KOPT-K1 (cell line): ENCODE data around the gene XPO1.

Source experiments
- H3K27ac ChIP-seq: fragments of 200-600 bp; sonication (generic); 2 replicates; pipeline ENCODE4 v1.5.1; 2016; ENCODE audit warnings: antibody characterized with exemption, mild to moderate bottlenecking, low read depth, low read length; ENCODE audit not compliant: poor library complexity, severe bottlenecking
- H3K36me3 ChIP-seq: fragments of 200-600 bp; sonication (generic); 2 replicates; pipeline ENCODE4 v1.5.1; 2017; ENCODE audit warnings: antibody characterized with exemption, mild to moderate bottlenecking, low read length, moderate library complexity; ENCODE audit not compliant: insufficient read depth
- H3K9me3 ChIP-seq: fragments of 200-600 bp; sonication (generic); 2 replicates; pipeline ENCODE4 v1.5.1; 2017; ENCODE audit warnings: antibody characterized with exemption, low read length, mild to moderate bottlenecking; ENCODE audit not compliant: insufficient read depth, poor library complexity, severe bottlenecking

The XPO1 gene

DNA sequence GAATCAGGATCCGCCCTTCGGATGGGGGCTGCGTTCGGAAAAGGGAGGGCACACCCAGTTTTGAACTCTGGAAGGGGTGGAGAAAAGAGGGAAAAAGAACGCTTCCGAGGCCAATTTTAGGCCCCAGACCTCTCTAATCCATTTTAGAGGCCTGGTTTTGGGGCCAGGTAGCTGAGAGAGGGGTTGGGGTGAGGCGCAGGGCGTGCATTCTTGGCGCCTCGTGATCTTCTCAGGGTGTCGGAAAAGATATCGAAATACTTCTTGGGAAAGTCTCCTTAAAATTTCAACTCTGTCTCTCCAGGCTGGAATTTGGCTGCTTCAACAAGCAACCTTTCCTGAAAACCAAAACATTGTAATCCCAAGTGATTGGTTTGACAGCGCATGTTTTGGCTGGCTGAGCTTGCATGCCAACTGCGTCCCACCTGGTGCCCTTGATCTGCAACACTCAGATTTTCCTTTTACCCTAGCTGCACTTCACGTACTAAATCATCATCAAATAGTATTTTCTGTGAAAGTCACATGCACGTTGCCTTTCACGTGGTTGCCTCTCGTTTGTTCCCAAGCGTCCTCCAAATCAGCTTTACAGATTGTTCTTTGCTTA, 864 bp upstream of the XPO1 start:
- Histone ChIP-seq H3K9me3 (no peaks in the 10 kb centered on the region), H3K27ac (peak overlapping the region; percentile 97), H3K36me3 (peaks cover 6% of the 10 kb centered on the region; the same call in 1 of the 2 replicates)

DNA sequence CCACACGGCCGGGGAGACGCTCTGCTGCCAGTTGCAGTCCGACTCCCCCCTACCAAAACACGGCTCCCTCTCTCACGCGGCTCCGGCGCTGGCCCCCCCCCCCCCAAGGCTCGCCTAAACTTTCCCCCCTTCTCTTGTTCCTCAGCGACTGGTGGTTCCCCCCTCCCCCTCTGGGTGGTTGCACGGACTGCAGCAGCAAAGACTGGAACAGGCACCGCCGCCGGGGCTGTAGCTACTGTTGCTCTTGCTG, 281 bp downstream of the XPO1 start:
- peaks cover 17% of the 10 kb centered on the region for H3K36me3 ChIP-seq
- peak overlapping the region; percentile 97 for H3K27ac ChIP-seq
- no peaks in the 10 kb centered on the region for H3K9me3 ChIP-seq

DNA sequence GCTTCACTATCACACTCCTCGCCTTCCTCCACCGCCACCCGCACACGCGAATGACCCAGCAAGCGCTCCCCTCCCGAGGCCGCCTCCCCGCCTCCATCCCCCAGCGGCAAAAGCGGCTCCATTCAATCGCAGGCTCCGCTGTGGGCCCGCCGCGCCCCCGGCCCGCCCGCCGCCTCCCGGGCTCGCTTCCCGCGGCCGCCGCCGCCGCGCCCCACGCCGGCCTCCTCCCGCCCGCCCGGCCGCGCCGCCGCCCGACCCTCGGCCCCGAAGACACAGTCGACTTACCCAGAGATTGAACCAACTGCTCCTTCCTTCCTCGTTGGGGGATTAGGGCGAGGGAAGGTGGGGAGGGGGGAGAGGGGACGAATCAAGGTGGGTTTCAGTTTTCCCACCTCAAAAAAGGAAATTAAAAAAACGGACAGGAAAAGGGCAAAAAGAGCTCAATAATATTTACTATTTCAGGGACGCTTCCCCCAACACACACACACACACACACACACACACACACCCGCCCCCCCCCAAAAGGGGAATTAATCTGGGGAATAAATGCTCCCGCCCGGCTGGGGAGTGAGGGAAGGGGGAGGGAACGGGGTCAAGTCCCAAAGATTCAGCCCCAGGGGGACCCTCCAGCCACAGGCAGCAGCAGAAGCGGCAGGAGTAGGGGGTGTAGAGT, 743 bp downstream of the XPO1 start:
- Histone ChIP-seq H3K27ac (peak overlapping the region; percentile 97), H3K36me3 (peaks cover 22% of the 10 kb centered on the region), H3K9me3 (no peaks in the 10 kb centered on the region)

DNA sequence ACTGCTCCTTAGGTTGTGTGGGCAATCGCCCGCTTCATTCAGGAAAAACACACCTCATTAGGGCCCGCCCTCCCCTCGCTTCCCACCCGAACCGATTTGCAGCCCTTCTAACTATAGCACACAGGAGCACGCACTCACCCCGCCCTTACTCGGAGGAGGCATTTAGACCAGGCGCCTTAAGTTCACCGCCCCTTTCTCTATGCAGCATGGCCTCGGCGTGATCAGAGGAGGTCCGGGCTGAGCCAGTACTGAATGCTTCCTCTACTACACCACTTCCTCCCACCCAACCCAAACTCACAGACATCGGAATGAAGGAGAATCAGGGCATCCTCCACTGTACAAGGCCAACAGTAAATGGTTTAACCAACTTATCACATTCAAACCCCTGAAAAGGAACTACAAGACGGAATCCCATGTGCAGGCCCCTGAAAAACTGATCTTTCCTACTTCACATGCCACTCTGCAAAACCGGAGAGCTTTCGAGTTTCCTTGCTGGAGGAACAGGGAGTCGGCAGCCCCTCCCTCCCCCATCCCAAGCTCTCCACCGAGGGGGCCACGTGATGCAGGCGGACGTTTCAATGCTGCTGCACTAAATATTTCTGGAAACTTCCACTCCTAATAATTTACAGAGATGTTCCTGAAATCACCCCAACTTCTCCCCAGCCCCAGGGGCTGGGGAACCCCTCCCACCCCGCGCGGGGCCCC, 1.4 kb downstream of the XPO1 start:
- Histone ChIP-seq H3K36me3 (peaks cover 26% of the 10 kb centered on the region), H3K9me3 (no peaks in the 10 kb centered on the region), H3K27ac (peak overlapping the region; percentile 97)

DNA sequence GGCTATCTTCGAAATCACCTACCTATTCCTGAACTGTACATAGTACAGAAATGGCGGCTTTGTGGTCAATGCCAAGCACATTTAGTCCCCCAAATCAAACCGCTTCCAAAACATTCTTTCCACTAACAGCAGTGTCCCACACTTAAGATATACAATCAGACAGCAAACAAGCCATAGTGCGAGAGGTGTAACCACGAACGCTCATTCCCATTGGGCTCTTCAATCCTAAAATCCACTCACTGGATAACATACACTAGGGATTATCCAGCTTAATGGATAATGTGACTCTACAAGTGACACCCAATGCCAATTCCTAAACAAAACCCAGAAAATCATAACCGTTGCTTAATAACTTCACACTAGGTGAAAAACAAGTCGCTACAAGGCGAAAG, 2.0 kb downstream of the XPO1 start:
- H3K36me3 ChIP-seq: peaks cover 31% of the 10 kb centered on the region
- peak overlapping the region; percentile 97 for H3K27ac ChIP-seq
- H3K9me3 ChIP-seq: no peaks in the 10 kb centered on the region

DNA sequence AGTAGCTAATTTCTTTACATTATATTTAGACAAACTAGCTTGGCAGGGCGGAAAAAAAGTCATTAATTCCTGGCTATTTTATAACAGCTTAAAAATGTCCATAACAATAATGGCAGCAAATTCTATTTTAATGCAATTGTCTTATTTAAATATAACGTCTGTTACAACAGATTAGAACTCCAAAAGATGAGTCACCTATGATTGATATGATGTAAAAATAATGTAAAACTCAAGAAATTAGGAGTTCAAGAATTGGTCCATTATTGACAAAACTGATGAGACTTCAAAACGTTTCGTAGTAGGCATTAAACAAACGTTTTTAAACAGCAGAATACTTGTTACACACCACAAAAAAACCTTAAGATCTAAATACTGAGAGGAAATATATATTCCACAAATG, 2.7 kb downstream of the XPO1 start:
- peaks cover 37% of the 10 kb centered on the region for H3K36me3 ChIP-seq
- H3K27ac ChIP-seq: peak overlapping the region; percentile 97
- H3K9me3 ChIP-seq: no peaks in the 10 kb centered on the region

DNA sequence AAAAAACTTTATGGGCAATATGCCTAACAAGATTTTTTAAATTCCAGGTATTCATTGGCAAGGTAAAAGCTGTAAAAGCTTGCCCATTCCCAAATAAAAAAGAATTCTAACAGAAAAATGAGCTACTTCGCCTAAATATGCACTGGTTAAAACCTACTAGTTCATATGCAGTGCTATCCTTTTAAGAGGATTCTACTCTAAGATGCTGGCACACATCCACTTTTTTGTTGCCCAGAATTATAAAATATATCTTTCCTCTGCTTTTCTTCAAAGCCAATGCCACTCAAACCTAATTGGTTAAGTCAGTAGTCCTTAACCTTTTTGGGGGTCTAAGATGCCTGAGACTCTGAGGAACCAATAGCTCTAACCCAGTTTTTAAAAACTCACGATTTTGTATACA, 3.2 kb downstream of the XPO1 start:
- Histone ChIP-seq H3K27ac (no peak overlapping the region), H3K36me3 (peaks cover 43% of the 10 kb centered on the region), H3K9me3 (no peaks in the 10 kb centered on the region)

DNA sequence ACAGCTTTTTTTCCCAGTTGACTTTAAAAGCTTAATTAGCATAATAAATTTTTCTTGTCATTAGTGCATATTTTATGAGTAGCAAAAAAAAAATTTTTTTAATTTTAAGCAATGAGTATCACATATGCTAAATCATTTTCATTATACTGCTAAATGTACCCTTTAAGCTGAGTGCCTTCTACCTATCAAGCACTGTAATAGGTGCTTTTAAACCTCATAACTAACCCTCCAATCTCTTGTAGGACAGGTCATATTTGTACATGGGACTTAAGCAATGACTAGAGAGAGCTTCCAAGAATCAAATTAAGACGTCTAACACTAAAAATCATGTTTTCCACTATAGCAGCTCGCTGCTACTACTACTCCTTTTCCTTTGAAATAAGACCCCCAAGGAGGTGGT, 7.4 kb downstream of the XPO1 start:
- H3K36me3 ChIP-seq: peaks cover 82% of the 10 kb centered on the region

DNA sequence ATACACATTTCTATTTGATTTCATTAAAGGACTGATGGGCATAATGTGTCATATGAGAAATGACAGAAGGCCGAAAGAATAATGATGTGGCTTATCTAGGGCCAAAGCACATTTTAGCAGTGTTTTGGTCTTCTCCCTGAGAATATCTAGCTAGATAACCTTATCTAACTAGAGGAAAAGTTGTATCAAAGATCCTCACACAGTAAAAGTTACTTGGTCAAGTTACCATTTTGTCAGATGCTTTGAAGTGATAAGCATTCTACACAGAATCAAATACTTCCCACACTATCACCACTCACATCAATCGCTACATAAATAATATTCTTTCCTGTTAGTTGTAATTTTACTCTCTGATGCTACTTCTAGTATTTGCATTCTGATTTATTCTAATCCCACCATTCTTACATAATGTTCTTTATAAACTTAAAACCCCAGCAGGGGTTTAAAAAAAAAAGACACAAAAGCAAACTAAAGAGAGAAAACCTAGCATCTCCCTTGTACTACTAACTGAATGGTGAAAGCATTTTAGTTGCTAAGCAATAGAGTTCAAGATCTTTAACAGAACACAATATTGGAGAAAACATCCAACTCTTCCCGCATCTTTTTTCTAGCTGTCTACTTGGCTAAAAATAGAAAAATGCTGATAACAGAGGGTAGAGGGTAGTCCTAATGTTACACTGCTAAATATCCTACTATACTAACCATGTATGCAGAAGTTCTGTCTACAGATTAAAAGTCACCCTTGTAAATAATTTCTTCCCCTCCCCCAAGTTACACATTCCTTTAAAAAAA, 8.0 kb downstream of the XPO1 start:
- peaks cover 88% of the 10 kb centered on the region for H3K36me3 ChIP-seq
- no peaks in the 10 kb centered on the region for H3K9me3 ChIP-seq
- H3K27ac ChIP-seq: no peak overlapping the region

More for the DNA sequence above, 7.4 kb downstream of the XPO1 start:
- no peaks in the 10 kb centered on the region for H3K9me3 ChIP-seq
- H3K27ac ChIP-seq: no peak overlapping the region

DNA sequence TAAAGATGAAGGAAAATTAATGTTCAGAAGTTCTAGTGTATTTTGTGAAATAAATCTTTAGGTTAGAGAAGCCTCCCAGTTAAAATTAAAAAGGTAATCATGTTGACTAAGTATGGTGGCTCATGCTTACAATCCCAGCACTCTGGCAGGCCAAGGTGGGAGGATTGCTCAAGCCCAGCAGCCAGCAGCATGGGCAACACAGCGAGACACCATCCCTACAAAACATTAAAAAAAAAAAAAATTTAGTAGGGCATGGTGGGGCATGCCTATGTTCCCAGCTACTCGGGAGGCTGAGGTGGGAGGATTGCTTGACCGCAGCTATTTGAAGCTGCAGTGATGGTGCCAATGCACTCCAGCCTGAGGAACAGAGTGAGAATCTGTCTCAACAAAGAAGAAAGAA, 17.9 kb downstream of the XPO1 start:
- Histone ChIP-seq H3K9me3 (no peaks in the 10 kb centered on the region), H3K27ac (no peak overlapping the region)

DNA sequence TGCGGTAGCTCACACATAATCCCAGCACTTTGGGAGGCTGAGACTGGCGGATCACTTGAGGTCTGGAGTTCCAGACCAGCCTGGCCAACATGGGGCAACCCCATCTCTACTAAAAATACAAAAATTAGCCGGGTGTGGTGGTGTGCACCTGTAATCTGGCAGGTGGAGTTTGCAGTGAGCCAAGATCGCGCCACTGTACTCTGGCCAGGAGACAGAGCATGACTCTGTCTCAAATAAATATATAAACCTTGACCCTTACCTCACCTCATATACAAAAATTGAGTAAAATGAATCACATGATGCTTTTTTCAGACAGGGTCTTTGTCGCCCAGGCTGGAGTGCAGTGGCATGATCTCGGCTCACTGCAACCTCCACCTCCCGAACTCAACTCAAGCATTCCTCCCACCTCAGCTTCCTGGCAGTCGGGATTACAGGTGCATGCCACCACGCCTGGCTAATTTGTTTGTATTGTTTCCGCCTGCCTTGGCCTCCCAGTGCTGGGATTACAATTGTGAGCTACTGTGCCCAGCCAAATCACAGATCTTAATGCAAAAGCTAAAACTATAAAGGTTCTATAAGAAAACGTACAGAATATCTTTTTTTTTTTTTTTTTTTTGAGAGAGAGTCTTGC, 25.3 kb downstream of the XPO1 start:
- Histone ChIP-seq H3K36me3 (peaks cover 100% of the 10 kb centered on the region), H3K27ac (no peak overlapping the region), H3K9me3 (no peaks in the 10 kb centered on the region)

More for the DNA sequence above, 17.9 kb downstream of the XPO1 start:
- peaks cover 100% of the 10 kb centered on the region for H3K36me3 ChIP-seq

DNA sequence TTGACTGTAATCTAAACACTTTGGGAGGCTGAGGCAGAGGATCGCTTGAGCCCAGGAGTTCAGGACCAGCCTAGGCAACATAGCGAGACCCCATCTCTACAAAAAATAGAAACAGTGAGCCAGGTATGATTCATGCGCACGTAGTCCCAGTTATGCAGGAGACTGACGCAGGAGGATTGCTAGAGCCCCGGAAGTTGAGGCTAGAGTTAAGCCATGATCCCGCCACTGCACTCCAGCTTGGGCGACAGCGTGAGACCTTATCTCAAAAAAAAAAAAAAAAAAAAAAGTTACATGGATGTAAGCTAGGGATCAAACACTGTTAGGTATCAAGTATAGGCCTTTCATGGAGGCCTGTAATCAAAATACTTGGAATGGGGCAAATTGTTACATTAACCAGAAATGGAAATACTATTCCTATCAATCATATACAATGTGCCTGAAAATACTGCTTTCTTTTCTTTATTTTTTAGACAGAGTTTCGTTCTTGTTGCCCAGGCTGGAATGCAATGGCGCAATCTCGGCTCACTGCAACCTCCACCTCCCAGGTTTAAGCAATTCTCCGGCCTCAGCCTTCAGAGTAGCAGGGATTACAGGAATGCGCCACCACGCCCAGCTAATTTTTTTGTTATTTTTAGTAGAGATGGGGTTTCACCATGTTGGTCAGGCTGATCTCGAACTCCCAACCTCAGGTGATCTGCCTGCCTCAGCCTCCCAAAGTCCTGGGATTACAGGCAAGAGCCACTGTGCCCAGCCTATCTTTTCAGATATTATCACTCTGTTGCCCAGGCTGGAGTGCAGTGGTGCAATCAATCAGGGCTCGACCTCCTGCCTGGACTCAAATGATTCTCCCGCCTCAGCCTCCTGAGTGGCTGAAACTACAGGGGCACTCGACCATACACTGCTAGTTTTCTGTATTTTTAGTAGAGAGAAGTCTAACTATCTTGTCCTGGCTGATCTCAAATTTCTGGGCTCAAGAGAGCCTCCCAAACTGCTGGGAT, 27.2 kb downstream of the XPO1 start:
- peaks cover 99% of the 10 kb centered on the region for H3K36me3 ChIP-seq
- H3K27ac ChIP-seq: no peak overlapping the region
- no peaks in the 10 kb centered on the region for H3K9me3 ChIP-seq

DNA sequence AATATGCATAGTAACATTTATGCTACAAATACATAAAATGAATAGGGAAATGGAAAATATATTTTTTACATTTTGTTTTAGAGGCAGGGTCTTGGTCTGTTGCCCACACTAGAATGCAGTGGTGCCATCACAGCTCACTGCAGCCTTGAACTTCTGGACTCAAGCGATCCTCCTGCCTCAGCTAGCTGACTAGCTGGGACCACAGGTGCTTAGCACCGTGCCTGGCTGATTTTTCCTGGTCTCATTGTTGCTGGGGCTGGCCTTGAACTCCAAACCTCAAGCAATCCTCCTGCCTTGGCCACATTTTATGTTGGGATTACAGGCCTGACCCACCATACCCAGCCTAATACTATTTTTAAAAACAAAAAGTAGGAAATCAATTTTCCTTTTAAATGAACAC, 33.2 kb downstream of the XPO1 start:
- Histone ChIP-seq H3K36me3 (peaks cover 99% of the 10 kb centered on the region), H3K9me3 (no peaks in the 10 kb centered on the region), H3K27ac (no peak overlapping the region)

DNA sequence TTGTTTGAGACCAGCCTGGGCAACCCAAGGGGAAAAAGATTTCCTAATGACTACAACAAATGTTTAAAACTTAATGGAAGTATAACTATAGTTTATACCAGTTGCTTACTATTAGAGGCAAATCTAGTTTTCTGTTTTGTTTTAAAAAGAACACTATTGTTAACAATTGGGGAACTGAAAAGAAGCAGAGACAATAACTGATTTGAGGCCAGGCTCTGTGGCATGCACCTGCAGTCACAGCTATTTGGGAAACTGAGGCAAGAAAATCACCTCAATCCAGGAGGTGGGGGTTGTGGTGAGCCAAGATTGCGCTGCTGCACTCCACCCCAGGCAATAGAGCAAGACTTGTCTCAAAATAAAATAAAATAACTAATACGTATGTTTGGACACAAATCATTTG, 39.1 kb downstream of the XPO1 start:
- Histone ChIP-seq H3K27ac (no peak overlapping the region), H3K36me3 (peaks cover 100% of the 10 kb centered on the region), H3K9me3 (no peaks in the 10 kb centered on the region)
